Stimulated activated CD8-positive, alpha-beta memory T cell treated with anti-CD3 and anti-CD28 coated beads, Interleukin-15, amount 100 ng/mL, for 1 hour (primary cell): ENCODE measurements around the gene RAD9A.
"Not testable (repeated sequence)": the region's sequence is repeated elsewhere in the genome, so short reads cannot be mapped to it uniquely, and the experiment has no call there.

Experiments used
- DNase-seq: peaks from one replicate; pipeline ENCODE4 v3.0.0-alpha.2; 2020; ENCODE audit warnings: low read depth

Gene RAD9A

DNA sequence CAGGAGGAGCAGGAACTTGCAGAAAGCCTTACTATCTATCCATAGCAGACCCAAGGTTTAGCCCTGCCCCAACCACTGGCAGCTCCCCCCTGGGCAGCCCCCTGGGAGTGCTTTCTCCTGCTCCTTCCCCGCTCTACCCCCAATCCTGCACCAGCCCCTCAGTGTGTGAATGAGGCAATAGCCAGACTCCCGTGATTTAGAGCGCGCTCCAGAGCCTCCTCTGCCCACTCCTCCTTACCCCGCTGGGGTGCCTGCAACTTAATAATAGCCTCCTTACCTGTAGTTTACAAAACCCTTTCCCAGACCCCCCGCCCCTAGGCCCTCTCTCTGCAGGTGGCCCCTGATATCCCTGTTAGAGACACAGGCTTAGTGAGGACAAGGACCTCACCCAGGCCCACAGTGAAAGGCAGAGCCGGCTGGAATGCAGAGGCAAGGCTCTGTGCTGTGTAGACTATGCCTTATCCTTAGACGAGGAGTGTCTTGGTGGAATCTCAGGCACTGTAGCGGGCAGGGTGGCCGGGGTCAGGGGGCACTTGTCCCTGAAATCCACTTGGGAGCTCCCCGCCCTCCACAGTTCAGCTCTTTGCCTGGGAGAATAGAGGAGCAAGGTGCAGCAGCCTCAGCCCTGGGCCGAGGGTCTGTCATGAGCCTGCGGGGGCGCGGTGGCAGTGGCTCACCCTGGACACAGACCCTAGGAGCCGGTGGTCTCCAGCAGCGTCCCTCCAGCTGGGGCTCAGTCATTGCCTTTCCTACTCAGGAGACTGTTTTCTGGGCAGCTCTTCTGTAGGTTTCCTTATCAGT lies 19.4 kb downstream of the RAD9A start:
- no peak for DNase-seq

DNA sequence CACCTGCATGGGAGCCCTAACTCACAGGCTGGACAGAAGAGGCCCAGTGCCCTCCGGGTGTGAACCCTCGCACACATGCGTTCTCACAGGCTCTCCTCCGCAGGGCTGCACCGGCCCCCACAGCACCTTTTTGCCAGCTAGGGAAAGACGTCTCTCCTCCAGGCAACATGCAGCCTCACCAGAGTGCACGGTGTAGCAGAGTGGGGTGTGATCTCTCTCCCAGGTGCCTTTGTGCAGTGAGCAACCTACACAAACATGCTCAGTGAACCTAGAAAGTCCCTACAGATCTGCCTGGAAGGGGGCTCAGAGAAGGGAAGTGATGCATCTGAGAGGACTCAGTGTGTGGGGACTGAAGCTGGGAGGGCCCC lies 20.0 kb downstream of the RAD9A start:
- DNase-seq, result no peak

DNA sequence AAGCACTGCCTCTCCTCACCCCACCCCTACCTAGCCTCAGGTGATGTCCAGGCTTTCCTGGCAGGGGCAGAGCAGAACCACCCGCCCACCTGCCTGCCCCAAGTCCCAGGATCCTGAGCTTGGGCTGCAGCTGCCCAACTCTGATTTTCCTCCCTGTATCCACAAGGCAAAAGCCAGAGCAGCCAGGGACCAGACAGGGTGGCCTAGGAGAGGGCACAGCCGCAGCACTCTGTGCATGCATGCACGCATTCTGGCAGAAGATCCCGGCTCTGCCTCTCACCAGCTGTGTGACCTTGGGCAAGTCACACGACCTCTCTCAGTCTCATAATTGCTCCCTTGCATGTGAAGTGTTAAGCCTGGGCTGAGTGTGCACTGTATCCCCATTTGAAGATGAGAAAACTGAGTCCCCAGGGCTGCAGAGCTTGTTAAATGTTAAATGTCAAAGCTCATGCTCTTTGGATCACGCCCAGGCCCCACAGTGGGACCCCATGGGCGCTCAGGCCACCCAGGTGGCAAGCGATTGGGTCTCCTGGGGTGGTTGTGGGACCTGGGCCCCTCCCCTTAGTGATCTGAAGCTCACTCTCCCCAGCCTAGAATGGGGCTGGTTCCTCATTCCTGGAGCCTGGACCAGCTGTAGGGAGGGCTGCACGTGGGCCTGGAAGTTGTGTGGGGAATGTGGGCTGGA lies 20.9 kb downstream of the RAD9A start:
- DNase-seq, result no peak

DNA sequence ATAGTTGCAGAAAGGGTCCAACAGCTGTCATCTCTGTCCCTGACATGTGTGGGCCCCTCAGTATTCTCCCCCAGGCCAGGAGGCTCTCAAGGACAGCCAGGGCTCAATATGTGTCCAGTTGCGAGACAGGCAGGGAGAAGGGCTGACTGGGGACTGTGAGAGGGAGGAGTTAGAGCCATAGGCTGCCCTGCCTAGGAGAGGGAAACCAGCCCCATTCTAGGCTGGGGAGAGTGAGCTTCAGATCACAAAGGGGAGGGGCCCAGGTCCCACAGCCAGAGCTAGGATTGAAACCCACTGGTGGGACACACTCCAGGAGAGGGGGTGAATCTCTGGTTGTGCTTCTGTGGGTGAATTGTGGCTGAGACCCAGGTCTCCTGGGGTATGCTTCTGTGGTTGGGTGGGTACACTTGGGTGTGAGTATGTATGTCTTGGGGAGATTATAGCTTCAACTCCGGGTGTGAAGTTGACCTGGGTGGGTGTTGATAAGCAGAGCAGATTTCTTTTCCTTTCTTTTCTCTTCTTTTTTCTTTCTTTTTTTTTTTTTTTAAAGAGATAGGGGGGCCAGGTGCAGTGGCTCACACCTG lies 21.6 kb downstream of the RAD9A start:
- DNase-seq, result no peak

DNA sequence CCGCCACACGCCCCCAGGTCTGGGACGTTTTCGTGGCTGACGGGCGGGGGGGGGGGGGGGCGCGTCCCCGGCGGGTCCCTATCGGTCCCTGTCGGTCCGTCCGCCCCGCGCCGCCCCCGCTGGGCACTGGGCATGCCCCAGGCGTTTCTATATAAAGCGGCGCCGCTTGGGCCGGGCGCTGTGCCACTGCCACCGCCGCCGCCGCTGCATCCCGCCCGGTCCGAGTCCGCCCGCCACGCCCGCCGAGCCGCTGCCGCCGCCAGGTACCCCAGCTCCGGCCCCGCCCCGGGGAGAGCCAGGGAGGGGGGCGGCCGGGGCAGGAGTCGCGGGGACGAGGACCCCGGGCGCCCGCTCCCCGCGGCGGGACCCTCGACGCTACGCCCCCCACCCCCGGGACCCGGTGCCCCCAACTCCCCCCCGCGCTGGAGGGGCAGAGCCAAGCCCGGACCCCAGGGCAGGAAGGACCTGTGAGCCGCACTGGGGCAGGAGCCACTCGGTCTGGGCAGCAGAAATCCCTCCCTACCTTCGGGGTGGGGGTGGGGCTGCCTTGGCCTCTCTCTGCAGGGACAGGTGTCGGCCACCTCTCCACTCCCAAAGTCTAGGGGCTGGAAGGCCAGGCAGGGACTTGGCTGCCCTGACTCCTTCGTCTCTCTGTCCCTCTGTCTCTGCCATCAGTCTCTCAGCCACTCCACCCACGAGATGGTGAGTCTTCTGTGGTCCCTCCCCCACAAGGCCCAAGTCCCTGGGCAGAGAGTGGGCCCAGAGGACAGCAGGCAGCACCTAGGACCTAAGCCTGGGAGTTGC lies 23.9 kb downstream of the RAD9A start, which contains the start of gene CARNS1:
Gene CARNS1 (plus strand): TSS at position 178 of the 804 bp plus-strand sequence. CDS start 522 bp downstream, at position 700.
- DNase-seq, result no peak

DNA sequence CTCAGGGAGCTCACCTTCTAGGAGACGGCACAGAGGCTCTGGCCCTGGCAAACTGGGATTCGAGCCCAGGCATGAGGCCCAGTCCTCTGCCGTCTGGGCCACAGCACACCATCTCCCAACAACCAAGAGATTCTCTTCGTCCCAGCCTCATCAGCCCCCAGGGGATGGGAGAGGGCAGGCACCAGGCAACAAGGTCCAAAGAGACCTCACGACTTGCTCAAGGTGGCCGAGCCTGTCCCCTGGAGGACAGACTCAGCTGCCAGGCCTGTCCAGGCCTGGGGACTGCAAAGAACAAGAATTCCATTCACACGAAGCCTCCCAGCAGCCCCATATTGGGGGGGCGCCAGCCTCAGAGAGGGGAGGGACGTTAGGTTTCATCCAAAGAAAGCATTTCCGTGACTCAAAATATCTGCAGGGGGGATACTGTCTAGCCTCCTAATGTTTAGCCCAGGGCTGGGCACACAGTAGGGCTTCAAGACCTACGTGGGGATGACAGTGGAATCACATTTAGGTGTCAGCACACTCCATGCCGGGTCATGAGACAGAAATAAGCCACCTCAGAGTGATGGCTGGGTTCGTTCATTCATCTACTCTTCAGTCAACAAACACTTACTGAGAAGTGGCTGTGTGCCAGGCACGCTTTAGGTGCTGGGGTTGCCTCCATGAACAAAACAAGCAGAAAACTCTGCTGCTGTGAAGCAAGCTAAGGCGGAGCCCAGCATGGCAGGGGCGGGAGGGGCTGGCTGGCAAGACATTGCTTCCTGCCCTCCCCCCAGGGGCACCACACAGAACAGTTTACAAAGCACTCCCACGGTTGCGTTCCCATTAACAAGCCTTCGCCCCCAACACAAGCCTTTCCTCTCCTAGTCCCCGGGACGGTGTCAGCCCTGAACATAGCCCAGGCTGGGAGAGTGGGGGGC lies 24.9 kb downstream of the RAD9A start:
- DNase-seq, result peak; percentile 53

DNA sequence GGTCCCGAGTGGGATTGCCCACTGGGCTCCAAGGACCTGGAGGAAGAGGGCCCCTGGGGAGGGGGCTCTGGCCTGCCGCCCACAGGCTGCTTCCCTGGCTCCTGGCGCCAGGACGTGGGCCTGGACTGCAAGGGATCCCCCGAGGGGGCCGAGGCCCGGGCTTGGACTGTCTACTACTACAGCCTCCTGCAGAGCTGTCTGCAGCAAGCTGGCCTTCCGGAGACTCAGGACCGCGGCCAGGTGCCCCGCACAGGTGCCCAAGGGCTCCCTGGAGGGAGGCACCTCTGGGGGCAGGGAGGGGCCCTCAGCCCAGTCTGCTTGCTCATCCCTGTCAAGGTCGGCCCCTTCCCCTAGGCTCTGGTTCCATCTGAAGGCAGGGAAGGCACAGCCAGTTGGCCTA lies 25.6 kb downstream of the RAD9A start:
- DNase-seq, result no peak

DNA sequence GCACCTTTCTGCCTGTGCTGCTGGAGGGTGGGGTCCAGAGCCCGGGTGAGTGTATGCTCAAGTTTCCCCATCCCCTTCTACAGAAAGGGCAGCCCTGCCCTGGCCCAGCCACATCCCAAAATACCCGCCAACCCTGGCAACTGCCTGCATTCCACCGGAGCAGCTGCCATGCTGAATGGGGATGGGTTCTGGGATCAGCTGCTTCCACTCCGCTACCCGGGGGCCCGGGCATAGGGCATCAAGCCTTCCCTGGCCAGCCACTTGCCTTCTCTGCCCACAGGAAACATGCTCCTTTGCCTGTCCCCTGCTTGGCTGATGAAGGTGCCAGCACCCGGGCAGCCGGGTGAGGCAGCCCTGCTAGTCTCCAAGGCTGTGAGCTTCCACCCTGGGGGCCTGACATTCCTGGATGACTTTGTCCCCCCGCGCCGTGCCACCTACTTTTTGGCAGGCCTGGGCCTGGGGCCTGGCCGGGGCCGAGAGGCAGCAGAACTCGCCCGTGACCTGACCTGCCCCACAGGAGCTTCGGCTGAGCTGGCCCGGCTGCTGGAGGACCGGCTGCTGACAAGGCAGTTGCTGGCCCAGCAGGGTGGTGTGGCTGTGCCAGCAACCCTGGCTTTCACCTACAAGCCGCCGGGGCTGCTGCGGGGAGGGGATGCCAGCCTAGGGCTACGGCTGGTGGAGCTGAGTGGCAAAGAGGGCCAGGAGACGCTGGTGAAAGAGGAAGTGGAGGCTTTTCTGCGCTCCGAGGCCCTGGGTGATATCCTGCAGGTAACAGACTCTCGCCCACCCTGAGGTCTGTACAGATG lies 26.9 kb downstream of the RAD9A start:
- no peak for DNase-seq

DNA sequence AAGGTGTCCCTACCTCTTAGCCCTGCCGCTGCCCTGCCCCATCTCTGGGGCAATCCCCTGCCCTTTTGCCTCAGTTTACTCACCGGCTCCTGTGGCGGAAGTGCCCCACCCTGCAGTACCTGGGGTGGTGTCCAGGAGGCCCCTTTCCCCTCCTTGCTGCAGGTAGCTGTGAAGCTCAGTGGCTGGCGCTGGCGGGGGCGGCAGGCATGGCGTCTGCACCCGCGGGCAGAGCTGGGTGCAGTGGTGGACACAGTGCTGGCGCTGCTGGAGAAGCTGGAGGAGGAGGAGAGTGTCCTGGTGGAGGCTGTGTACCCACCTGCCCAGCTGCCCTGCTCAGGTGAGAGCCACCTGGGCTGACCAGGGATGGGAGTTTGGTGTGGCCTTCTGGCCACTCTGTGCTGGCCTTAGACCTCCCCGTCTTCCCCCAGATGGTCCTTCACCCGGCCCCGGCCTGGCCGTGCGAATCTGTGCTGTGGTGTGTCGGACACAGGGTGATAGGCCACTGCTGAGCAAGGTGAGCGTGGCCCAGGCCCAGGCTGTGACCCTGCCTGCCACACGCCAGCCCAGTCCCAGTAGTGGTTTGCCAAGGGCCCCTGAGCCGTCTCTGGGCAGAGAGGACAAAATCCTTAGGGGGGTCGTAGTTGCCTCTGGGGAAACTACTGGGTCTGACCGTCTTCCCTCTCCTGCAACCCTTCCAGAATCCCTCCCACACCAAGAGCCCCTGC lies 27.7 kb downstream of the RAD9A start:
- no peak for DNase-seq

DNA sequence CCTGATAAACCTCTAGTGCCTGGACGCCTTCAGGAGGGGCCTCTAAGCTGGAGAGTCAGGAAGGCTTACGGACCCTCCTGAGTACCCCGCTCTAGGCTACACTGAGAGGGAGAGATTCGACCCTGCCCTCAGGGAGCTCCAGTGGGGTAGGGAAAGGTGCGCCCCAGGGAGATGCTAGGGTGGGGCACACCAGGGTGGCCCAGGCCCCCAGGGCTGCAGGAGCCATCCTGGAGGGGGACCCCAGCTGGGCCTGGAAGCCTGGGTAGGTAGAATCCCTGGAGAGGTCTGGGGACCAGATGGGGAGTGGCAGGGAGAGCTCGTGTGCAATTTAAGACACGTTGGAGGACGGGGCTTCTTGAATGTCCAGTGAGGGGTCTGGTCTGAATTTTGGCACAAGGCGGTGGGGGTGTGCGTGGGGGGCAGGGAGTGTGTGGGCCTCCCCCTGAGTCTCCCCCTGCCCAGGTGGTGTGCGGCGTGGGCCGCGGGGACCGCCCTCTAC lies 28.4 kb downstream of the RAD9A start:
- DNase-seq, result no peak

DNA sequence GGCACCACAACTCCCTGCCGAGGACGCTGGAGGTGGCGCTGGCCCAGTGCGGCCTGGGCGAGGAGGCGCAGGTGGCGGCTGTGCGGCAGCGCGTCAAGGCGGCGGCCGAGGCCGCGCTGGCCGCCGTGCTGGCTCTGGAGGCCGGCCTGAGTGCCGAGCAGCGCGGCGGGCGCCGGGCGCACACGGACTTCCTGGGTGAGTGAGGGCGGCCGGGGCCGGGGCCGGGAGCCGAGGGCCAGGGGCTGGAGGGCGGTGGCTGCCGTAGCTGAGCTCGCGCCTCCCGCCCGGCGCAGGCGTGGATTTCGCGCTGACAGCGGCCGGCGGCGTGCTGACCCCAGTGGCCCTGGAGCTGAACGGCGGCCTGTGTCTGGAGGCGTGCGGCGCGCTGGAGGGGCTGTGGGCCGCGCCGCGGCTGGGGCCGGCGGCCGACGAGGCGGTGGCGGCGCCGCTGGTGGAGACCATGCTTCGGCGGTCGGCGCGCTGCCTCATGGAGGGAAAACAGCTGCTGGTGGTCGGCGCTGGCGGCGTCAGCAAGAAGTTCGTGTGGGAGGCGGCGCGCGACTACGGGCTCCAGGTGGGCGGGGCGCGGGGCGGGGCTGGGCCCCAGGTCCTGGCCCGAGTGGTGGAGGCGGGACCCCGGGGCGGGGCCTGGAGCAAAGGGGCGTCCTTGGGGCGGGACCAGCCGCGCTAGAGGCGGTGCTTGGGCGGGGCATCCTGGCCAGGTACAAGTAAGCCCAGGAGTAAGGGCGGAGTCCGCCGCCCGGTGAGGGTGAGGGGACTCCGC lies 29.1 kb downstream of the RAD9A start:
- peak; percentile 98 for DNase-seq

DNA sequence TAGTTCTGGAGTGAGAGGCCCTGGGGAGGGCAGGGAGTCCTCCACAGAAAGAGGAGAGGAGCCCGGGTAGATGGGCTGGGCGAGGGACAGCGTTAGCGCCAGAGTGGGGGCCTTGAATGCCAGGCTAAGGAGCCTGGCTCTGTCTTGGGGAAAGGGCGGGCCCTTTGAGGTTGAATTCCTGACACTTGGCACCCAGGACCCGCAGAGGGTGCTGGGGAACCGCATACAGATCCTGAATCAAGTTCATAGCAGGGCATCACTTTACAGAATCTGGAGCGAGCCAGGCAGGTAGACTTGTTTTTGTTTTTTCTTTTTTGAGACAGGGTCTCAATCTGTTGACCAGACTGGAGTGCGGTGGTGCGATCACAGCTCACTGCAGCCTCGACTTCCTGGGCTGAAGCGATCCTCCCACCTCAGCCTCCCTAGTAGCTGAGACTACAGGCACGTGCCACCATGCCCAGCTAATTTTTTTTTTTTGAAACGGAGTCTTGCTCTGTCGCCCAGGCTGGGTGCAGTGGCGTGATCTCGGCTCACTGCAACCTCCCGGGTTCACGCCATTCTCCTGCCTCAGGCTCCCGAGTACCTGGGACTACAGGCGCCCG lies 29.7 kb downstream of the RAD9A start:
- no peak for DNase-seq

DNA sequence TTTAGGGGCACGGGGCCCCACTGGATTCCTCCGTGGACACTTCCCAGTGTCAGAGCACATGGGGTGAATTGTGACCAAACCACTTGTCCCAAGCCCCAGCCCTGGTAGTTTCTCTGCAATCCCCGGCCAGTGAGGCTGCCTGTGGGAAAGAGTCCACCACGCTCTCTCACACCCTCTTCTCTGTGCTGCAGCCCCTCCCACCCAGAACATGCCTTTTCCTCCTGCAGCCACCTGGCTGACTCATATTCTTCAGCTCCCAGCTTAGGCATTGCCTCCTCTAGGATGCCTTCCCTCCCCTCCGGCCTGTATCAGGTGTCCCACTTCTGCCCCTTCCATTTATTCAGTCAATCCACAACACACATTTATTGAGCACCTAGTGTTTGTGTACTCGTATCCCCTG lies 31.1 kb downstream of the RAD9A start:
- DNase-seq, result no peak

DNA sequence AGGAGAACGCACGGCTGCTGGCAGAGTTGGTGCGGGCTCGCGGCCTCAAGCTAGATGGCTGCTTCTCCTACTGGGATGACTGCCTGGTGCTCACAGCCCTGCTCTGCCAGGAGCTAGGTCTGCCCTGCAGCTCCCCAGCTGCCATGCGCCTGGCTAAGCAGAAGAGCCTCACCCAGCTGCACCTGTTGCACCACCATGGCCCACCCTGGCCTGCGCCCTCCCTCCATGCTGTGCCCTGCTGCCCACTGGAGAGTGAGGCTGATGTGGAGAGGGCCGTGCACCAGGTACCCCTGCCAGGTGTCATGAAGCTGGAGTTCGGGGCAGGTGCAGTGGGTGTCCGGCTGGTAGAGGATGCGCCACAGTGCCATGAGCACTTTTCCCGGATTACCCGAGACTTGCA lies 31.7 kb downstream of the RAD9A start:
- no peak for DNase-seq

DNA sequence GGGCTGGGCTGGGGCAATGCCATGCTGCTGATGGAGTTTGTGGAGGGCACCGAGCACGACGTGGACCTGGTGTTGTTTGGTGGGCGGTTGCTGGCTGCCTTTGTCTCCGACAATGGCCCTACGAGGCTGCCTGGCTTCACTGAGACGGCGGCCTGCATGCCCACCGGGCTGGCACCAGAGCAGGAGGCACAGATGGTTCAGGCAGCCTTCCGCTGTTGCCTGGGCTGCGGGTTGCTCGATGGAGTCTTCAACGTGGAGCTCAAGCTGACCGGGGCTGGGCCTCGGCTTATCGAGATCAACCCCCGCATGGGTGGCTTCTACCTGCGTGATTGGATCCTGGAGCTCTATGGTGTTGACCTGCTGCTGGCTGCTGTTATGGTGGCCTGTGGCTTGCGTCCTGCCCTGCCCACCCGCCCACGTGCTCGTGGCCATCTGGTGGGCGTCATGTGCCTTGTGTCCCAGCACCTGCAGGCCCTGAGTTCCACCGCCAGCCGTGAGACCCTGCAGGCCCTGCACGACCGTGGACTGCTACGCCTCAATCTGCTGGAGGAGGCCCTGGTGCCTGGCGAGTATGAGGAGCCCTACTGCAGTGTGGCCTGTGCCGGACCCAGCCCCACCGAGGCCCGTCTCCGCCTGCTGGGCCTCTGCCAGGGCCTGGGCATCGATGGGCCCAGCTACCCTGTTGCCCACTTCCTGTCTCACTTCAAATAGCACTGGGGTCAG lies 32.3 kb downstream of the RAD9A start:
- DNase-seq, result no peak

DNA sequence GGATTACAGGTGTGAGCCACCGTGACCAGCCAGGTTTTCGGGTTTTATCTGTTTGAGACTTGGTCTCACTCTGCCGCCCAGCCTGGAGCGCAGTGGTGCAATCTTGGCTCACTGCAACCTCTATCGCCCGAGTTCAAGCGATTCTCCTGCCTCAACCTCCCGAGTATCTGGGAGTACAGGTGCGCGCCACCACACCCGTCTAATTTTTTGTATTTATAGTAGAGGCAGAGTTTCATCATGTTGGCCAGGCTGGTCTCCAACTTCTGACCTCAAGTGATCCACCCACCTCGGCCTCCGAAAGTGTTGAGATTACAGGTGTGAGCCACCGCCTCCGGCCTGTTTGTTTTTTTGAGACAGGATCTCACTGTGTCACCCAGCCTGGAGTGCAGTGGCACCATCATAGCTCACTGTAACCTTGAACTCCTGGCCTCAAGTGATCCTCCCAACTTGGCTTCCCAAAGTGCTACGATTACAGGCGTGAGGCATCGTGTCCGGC lies 35.6 kb downstream of the RAD9A start:
- DNase-seq, result not testable (repeated sequence)
